Measurements from ENCODE around the gene PRX. TPM values are rescaled to one million over a fixed set of nuclear protein-coding genes. Genes with fewer than 3 reads are reported as not detected.

The PRX gene
- total RNA-seq, 1 experiment from 2014 or later, result 4.8 TPM

GRCh38 chr19:40344422-40344821 lies 68.8 kb downstream of the PRX start:
- Histone ChIP-seq H3K79me2 (ENCODE audit: insufficient read depth, low read length) (peaks cover 46% of the 10 kb centered on the region), H2AFZ (ENCODE audit: low read depth, low read length, poor library complexity, severe bottlenecking) (no peak overlapping the region), H3K9me2 (ENCODE audit: insufficient read depth) (no peaks in the 10 kb centered on the region), H3K4me3 (replicated peaks in 1 of 2; ENCODE audit: low read depth in 1 of 2, low read length in 2 of 2) (no peak overlapping the region), H3K27me3 (ENCODE audit: insufficient read depth, low read length) (no peaks in the 10 kb centered on the region), H3K4me1 (ENCODE audit: control insufficient read depth in 1 of 2, insufficient read depth in 2 of 2, low read length in 2 of 2) (peaks cover 2 to 13% of the 10 kb centered on the region in 2 experiments; a peak in 3 of 4 replicates), H3K4me2 (ENCODE audit: low read length) (no peak overlapping the region), H4K20me1 (ENCODE audit: insufficient read depth) (no peaks in the 10 kb centered on the region), H3K36me3 (ENCODE audit: control insufficient read depth in 1 of 2, insufficient read depth in 2 of 2, low read length in 2 of 2) (peaks cover 0 to under 1% of the 10 kb centered on the region in 2 experiments; a peak in 2 of 4 replicates), H3K9me3 (ENCODE audit: control insufficient read depth in 1 of 2, insufficient read depth in 1 of 2, low read depth in 1 of 2, low read length in 2 of 2) (no peaks in the 10 kb centered on the region), H3K27ac (ENCODE audit: low read depth, low read length) (no peak overlapping the region), H3K9ac (ENCODE audit: low read length) (no peak overlapping the region)
- DNase-seq (ENCODE audit: low read depth, low spot score) (no peak), ATAC-seq (no peak)
- ChIA-PET POLR2A (no interaction called here), CTCF (no interaction called here), RAD21 (ENCODE audit: low non-redundant PET in 1 of 2, low total read pairs in 2 of 2, uncharacterized antibody in 2 of 2, unreplicated experiment in 2 of 2) (no interaction called here)
- BruUV-seq (replicated peaks), result no TSS peak
- TF ChIP-seq EZH2 (IDR thresholded peaks at IDR 0.05) (no peak), ATF3 (IDR thresholded peaks at IDR 0.05) (no peak), SIN3A (IDR thresholded peaks at IDR 0.05; ENCODE audit: low read depth) (no peak), ZFX (IDR thresholded peaks at IDR 0.05) (no peak), YY1 (IDR thresholded peaks at IDR 0.05; ENCODE audit: extremely low read depth, insufficient replicate concordance, low read depth, low read length) (no peak), EGR1 (IDR thresholded peaks at IDR 0.05; ENCODE audit: low read depth) (no peak), FOSL1 (IDR thresholded peaks at IDR 0.05; ENCODE audit: low read depth) (no peak), MAX (IDR thresholded peaks at IDR 0.05) (no peak), SP1 (IDR thresholded peaks at IDR 0.05; ENCODE audit: low read depth) (no peak), RAD21 (IDR thresholded peaks at IDR 0.05; ENCODE audit: low read depth) (no peak), JUND (IDR thresholded peaks at IDR 0.05) (no peak), REST (IDR thresholded peaks at IDR 0.05; ENCODE audit: low read depth) (no peak), ELF1 (IDR thresholded peaks at IDR 0.05; ENCODE audit: borderline replicate concordance, low read depth) (no peak), CBX3 (IDR thresholded peaks at IDR 0.05; ENCODE audit: low read depth) (no peak), ZBTB33 (IDR thresholded peaks at IDR 0.05; ENCODE audit: extremely low read depth, insufficient replicate concordance, low read length) (no peak), CEBPB (IDR thresholded peaks at IDR 0.05; ENCODE audit: low read depth) (no peak), ZNF274 (IDR thresholded peaks at IDR 0.05; ENCODE audit: low read depth, low read length) (no peak), POLR2A (IDR thresholded peaks at IDR 0.05; ENCODE audit: borderline replicate concordance, extremely low read depth, insufficient read depth, insufficient read length) (no peak), SRF (IDR thresholded peaks at IDR 0.05; ENCODE audit: low read depth) (no peak)
- intact Hi-C loops (cut with micrococcal nuclease), result no loop called here
